Progenitor cell of endocrine pancreas (in vitro differentiated cells): ENCODE results near the gene IGF2. TPM values are rescaled to one million over a fixed set of nuclear protein-coding genes. Genes with fewer than 3 reads are reported as not detected.

ENCODE experiments used
- DNase-seq: peaks from one replicate; pipeline ENCODE4 v3.0.0; 2021; ENCODE audit warnings: low spot score; ENCODE audit not compliant: unreplicated experiment
- H3K27ac Mint-ChIP-seq: 2 replicates; pipeline ENCODE4 v1.8.0; 2021; ENCODE audit warnings: mild to moderate bottlenecking, moderate library complexity, mixed read lengths
- H3K27me3 Mint-ChIP-seq: 2 replicates; pipeline ENCODE4 v1.8.0; 2021; ENCODE audit warnings: mixed read lengths
- H3K36me3 Mint-ChIP-seq: 2 replicates; pipeline ENCODE4 v1.8.0; 2022; ENCODE audit warnings: mixed read lengths; ENCODE audit not compliant: insufficient read depth
- H3K4me1 Mint-ChIP-seq: 2 replicates; pipeline ENCODE4 v1.8.0; 2021; ENCODE audit warnings: low read depth, mixed read lengths
- H3K4me3 Mint-ChIP-seq: 2 replicates; pipeline ENCODE4 v1.8.0; 2021; ENCODE audit warnings: low read depth, mild to moderate bottlenecking, moderate library complexity, mixed read lengths
- H3K9me3 Mint-ChIP-seq: 2 replicates; pipeline ENCODE4 v1.8.0; 2021; ENCODE audit warnings: low read depth, mixed read lengths
- CTCF ChIP-seq: fragments of 200-600 bp; sonication (generic); IDR thresholded peaks from one replicate; pipeline ENCODE4 v1.5.0; 2021; ENCODE audit warnings: antibody characterized with exemption, mild to moderate bottlenecking; ENCODE audit not compliant: unreplicated experiment
- total RNA-seq: library from RNA; stranded (reverse); gene quantifications from 2 replicates; pipeline ENCODE4 v1.2.1, GENCODE V29; 2021

IGF2 gene
- total RNA-seq, 1 donor from 2014 or later: 5,100 TPM

DNA sequence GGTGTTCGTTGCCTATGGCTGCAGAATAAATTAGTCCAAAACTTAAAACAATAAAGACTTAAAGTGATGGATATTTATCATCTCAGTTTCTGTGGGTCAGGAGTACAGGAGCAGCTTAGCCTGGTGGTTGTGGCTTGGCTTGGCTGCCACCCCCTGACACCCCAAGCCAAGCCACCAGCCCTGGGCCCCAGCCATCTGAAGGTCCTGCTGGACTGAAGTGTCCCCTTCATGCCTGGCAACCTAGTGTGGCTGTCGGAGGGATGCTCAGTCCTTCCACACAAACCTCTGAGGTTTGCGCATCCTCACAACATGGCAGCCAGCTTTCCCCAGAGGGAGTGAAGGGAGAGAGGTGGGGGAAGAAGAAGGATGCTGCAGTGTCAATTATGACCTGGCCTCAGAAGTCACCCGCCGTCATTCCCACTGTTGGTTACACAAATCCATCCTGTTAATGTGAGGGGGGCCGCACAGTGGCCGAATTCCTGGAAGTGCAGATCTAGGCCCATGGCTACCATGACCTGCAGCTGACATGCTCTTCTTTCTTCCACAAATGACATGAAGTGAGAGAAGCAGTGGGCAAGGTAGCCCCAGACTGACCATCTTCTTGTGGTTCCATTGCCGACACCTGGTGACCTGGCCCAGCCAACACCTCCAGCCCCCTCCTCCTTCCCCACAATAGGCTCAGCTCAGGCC is 31.1 kb downstream of the IGF2 start:
- no peaks in the 10 kb centered on the region for H3K9me3 Mint-ChIP-seq
- no peak for DNase-seq
- H3K4me3 Mint-ChIP-seq: no peak overlapping the region
- no peaks in the 10 kb centered on the region for H3K4me1 Mint-ChIP-seq
- TF ChIP-seq CTCF: no peak
- no peaks in the 10 kb centered on the region for H3K36me3 Mint-ChIP-seq
- H3K27ac Mint-ChIP-seq: no peak overlapping the region
- H3K27me3 Mint-ChIP-seq: peaks cover 5% of the 10 kb centered on the region

DNA sequence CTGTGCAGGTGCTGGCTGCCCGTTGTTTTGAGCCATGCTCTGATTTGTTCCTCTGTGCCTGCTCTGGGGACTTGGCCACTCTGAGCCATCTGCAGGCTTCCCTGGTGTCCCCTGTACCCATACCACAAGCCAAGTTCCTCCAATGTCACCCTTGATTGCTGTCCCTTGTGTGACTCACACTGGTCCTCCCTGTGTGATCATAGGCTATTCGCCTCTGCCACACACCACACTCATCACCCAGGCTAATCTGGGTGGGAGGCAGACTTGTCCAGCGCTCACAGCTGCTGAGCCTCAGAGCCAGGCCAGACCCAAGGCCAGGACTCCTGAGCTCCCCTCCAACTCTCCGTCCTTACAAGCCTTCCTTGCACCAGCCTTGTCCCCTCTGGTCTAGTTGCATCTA is 31.7 kb downstream of the IGF2 start:
- Mint-ChIP-seq H3K9me3 (no peaks in the 10 kb centered on the region), H3K4me1 (no peaks in the 10 kb centered on the region), H3K27ac (no peak overlapping the region), H3K36me3 (no peaks in the 10 kb centered on the region), H3K4me3 (no peak overlapping the region), H3K27me3 (peaks cover 7% of the 10 kb centered on the region)
- no peak for TF ChIP-seq CTCF
- DNase-seq: no peak

DNA sequence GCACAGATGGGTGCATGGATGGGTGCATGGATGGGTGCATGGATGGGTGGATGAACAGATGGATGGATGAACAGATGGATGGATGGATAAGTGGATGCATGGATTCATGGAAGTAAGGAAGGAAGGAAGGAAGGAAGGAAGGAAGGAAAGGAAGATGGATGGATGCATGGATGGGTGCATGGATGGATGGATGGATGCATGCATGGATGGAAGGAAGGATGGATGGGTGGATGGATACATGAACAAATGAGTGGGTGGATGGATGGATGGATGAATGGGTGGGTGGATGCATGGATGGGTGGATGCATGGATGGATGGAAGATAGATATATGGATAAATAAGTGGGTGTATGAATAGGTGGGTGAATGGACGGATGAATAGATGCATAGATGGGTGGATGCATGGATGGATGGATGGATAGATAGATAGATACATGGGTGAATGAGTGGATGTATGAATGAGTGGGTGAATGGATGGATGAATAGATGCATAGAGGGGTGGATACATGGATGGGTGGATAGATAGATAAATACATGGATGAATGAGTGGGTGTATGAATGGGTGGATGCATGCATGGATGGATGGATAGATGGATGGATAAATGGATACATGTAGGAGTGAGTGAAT is 32.5 kb downstream of the IGF2 start:
- Mint-ChIP-seq H3K9me3 (no peaks in the 10 kb centered on the region), H3K4me1 (no peaks in the 10 kb centered on the region), H3K4me3 (no peak overlapping the region), H3K36me3 (no peaks in the 10 kb centered on the region), H3K27me3 (peaks cover 13% of the 10 kb centered on the region), H3K27ac (no peak overlapping the region)
- no peak for DNase-seq
- no peak for TF ChIP-seq CTCF

- Mint-ChIP-seq H3K4me1 (no peaks in the 10 kb centered on the region), H3K27ac (no peak overlapping the region), H3K9me3 (no peaks in the 10 kb centered on the region), H3K4me3 (no peak overlapping the region), H3K36me3 (no peaks in the 10 kb centered on the region), H3K27me3 (peaks cover 17% of the 10 kb centered on the region)
- TF ChIP-seq CTCF: no peak
- no peak for DNase-seq
Observed at GRCh38 chr11:2105511-2105910, 33.7 kb downstream of the IGF2 start.

DNA sequence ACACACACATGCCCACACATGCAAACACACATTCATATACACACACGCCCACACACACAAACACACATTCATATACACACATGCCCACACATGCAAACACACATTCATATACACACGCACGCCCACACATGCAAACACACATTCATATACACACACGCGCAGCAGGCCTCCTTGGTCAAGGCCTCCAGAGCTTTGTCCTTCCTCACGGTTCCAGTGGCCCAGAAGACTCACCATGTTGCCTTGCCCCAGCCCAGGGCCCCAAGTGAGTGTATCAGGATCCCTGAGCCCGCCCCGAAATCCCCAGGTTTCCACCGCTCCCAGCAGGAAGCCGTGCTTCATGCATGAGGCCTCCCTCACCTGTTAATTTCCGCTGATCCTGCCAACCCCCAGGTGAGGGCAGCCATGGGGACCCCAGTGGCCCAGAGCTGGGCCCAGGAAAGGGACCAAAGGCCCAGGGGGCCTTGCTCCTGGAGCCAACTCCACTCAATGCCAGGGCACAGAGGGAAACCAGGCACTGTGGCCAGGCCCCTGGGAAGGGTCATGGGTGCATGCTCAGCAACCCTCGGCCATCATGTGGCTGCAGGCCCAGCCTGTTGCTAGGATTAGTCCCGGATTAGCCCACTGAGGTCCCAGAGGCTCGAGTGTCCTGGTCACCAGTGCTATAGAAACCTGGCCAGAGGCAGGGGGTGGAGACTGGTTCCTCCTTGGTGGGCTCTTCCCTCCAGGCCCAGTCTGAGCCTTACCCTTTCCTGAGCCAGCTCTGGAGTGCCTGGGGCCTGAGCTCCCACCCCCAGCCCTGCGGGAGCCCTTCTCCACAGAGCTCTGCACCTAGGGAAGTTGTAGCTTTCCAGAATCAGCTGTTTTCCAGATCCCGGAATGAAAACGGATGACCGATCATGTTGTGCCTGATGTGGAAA is 34.4 kb downstream of the IGF2 start:
- Mint-ChIP-seq H3K36me3 (no peaks in the 10 kb centered on the region), H3K27ac (no peak overlapping the region), H3K27me3 (peaks cover 17% of the 10 kb centered on the region), H3K4me3 (no peak overlapping the region), H3K9me3 (no peaks in the 10 kb centered on the region), H3K4me1 (no peaks in the 10 kb centered on the region)
- no peak for TF ChIP-seq CTCF
- DNase-seq: no peak
